Prostate gland (tissue), 2 donors: ENCODE data around the gene ITPKB.

Experiments used
- CTCF ChIP-seq, 4 experiments: fragments of 200-600 bp in 2 of 4; fragments of 450-650 bp in 2 of 4; sonication (generic) in 2 of 4; IDR thresholded peaks; 1 replicate in 3 of 4; 2 replicates in 1 of 4; pipeline ENCODE4 v1.5.1; 2016 to 2019; ENCODE audit warnings: antibody characterized with exemption in 4 of 4, mild to moderate bottlenecking in 2 of 4, moderate library complexity in 2 of 4
- POLR2A ChIP-seq: fragments of 450-650 bp; IDR thresholded peaks from one replicate; pipeline ENCODE4 v1.6.1; 2016; ENCODE audit warnings: antibody characterized with exemption, mild to moderate bottlenecking
- POLR2AphosphoS5 ChIP-seq: sonication (generic); formaldehyde crosslinking; IDR thresholded peaks from one replicate; pipeline ENCODE4 v1.6.1; 2017; ENCODE audit warnings: antibody characterized with exemption

GRCh38 chr1:226762988-226763904 lies 24.2 kb upstream of the ITPKB start:
- TF ChIP-seq CTCF (IDR thresholded peaks at IDR 0.05) (no peak), POLR2AphosphoS5 (no peak), POLR2A (no peak)
